ENCODE data around the gene PPP4R2.

GRCh38 chr3:73036694-73037591 is 40.3 kb downstream of the PPP4R2 start:
- peak; percentile 6; the same call in 1 of the 2 replicates for TF ChIP-seq JUNB (IDR thresholded peaks at IDR 0.05)
- TF ChIP-seq, protein P1, sequence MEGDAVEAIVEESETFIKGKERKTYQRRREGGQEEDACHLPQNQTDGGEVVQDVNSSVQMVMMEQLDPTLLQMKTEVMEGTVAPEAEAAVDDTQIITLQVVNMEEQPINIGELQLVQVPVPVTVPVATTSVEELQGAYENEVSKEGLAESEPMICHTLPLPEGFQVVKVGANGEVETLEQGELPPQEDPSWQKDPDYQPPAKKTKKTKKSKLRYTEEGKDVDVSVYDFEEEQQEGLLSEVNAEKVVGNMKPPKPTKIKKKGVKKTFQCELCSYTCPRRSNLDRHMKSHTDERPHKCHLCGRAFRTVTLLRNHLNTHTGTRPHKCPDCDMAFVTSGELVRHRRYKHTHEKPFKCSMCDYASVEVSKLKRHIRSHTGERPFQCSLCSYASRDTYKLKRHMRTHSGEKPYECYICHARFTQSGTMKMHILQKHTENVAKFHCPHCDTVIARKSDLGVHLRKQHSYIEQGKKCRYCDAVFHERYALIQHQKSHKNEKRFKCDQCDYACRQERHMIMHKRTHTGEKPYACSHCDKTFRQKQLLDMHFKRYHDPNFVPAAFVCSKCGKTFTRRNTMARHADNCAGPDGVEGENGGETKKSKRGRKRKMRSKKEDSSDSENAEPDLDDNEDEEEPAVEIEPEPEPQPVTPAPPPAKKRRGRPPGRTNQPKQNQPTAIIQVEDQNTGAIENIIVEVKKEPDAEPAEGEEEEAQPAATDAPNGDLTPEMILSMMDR (IDR thresholded peaks at IDR 0.05 in 2 of 3, conservative IDR thresholded peaks at IDR 0.05 in 1 of 3; ENCODE audit: control insufficient read depth in 2 of 3, extremely low read depth in 1 of 3, insufficient read depth in 1 of 3, low read depth in 3 of 3, low read length in 3 of 3): no peak
- no peak for TF ChIP-seq ZNF384 (IDR thresholded peaks at IDR 0.05; ENCODE audit: borderline replicate concordance, low read depth, low read length)
- no peak for TF ChIP-seq RUNX3 (IDR thresholded peaks at IDR 0.05; ENCODE audit: low read length)
- no peak for TF ChIP-seq KDM1A (IDR thresholded peaks at IDR 0.05; ENCODE audit: borderline replicate concordance)
- no peak for TF ChIP-seq RCOR1 (conservative IDR thresholded peaks at IDR 0.05; ENCODE audit: low read depth, low read length)
- no peak for TF ChIP-seq CREB1 (IDR thresholded peaks at IDR 0.05; ENCODE audit: low read depth)
